Adrenal gland (tissue), 12 donors: Measurements from ENCODE around the gene MYCBP. TPM values are rescaled to one million over a fixed set of nuclear protein-coding genes. Genes with fewer than 3 reads are reported as not detected.

ENCODE experiments used
- DNase-seq, 7 donors: peaks; one replicate each; pipeline ENCODE4 v3.0.0-alpha.2; 2019 to 2020
- H3K27ac ChIP-seq, 5 donors: fragments of 200-600 bp; sonication (generic) in 4 of 5; 1 replicate in 3 of 5; 2 replicates in 2 of 5; pipeline versions ENCODE4 v1.5.1 to v1.8.0; 2016 to 2020; ENCODE audit warnings: mild to moderate bottlenecking in 1 of 5
- H3K27me3 ChIP-seq: fragments of 200-600 bp; 2 replicates; pipeline ENCODE4 v1.8.0; 2021
- H3K36me3 ChIP-seq, 2 donors: fragments of 200-600 bp; replicated peaks in 1 of 2; 1 replicate in 1 of 2; 2 replicates in 1 of 2; pipeline versions ENCODE4 v1.5.1 to v1.8.0; 2018 to 2022
- H3K4me1 ChIP-seq, 2 donors: fragments of 200-600 bp; replicated peaks in 1 of 2; 1 replicate in 1 of 2; 2 replicates in 1 of 2; pipeline versions ENCODE4 v1.5.1 to v1.8.0; 2018 to 2021
- H3K4me3 ChIP-seq, 4 donors: fragments of 200-600 bp; sonication (generic) in 3 of 4; one replicate each; pipeline ENCODE4 v1.5.1; 2016 to 2018
- H3K9me3 ChIP-seq, 3 donors: fragments of 200-600 bp; sonication (generic) in 1 of 3; replicated peaks in 1 of 3; 1 replicate in 2 of 3; 2 replicates in 1 of 3; pipeline versions ENCODE4 v1.5.1 to v1.8.0; 2016 to 2021
- POLR2A ChIP-seq, 2 donors: fragments of 450-650 bp; IDR thresholded peaks; one replicate each; pipeline ENCODE4 v1.6.1; 2017; ENCODE audit warnings: antibody characterized with exemption in 2 of 2, mild to moderate bottlenecking in 2 of 2, moderate library complexity in 1 of 2
- WGBS, 4 donors: extraction: QIAGEN DNeasy Blood & Tissue Kit in 2 of 4; methylation state at CpG; one replicate each; pipeline versions ENCODE4 v1.1.5 to v1.1.7; 2013 to 2017; 5-methylcytosine and 5-hydroxymethylcytosine counted together
- intact Hi-C, 2 donors: fragments of 100-400 bp; cut with DNase I; formaldehyde crosslinking; loops; one replicate each; pipeline versions ENCODE4 v1.14.1 to v1.15.0; 2022 to 2023
- polyA plus RNA-seq, 3 donors: library from polyadenylated mRNA; stranded (reverse); fragments of 200-250 nt in 2 of 3; fragments of 350-450 nt in 1 of 3; fragmentation: Illumina TruSeq in 1 of 3; extraction: RNeasy Lipid Tissue Mini Kit (QIAGEN cat#74804) in 1 of 3; gene quantifications; one replicate each; pipeline ENCODE4 v1.2.3, GENCODE V29; 2013 to 2014
- small RNA-seq, 2 donors: library from RNA; depleted of rRNA; stranded (forward); fragments of <200 nt; gene quantifications; one replicate each; pipeline ENCODE3, GENCODE V24; 2016
- total RNA-seq, 9 donors: library from RNA; depleted of rRNA in 4 of 9; stranded (reverse); fragments of >200 nt in 4 of 9; fragments of 120-200 nt in 1 of 9; fragmentation: NEBNext Ultra II Directional in 1 of 9; extraction: Animal tissue kit (Norgen Biotek cat#: 25700) in 1 of 9; gene quantifications; one replicate each; pipeline versions ENCODE4 v1.1.0 to v1.2.4, GENCODE V29; 2013 to 2023
- TF ChIP-seq, protein P1 (sequence below), 6 experiments: fragments of 450-650 bp in 4 of 6; fragments of 200-600 bp in 2 of 6; sonication (generic) in 1 of 6; IDR thresholded peaks; 1 replicate in 5 of 6; 2 replicates in 1 of 6; pipeline versions ENCODE4 v1.5.1 to v1.8.0; 2016 to 2021; ENCODE audit warnings: antibody characterized with exemption in 6 of 6, mild to moderate bottlenecking in 2 of 6, moderate library complexity in 1 of 6
- donor health status: healthy with polysubstance abuse.
- donor health status: Bipolar disorder and iron deficiency.
- donor health status: DM: yes; HTN: yes; CAD: no.
- donor health status: DM: no; HTN: no; CAD: no.
- donor health status: DM: no; HTN: no; CAD: no.
- donor health status: DM: yes; HTN: yes; CAD: no.

Gene MYCBP
- total and polyA plus RNA-seq, 12 donors, result 5.5 to 97.3 (median 18.4) TPM

DNA sequence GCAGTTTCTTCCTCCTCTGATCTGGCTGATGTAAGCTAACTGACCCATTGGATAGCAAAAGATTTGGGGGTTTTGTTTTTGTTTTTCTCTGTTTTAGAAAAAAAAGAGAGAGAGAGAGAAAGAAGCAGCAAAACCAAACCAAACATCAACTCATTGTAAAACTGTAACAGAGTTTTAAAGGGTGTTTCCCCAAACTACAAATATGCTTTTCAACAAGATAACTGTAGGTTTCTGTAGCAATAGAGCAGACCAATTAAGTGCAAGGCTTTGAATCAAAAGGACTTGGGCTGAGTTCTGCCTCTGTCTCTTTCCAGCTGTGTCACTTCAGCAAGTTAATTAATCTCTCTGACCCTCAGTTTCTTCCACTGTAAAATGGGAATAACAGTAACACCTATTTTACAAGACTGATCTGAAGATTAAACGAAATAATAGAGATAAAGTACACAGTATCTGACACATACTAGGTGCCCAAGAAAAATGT, 58.1 kb downstream of the MYCBP start:
- Histone ChIP-seq H3K4me3 (no peak overlapping the region), H3K4me1 (peaks cover 0 to 11% of the 10 kb centered on the region in 2 donors), H3K9me3 (no peaks in the 10 kb centered on the region), H3K36me3 (no peaks in the 10 kb centered on the region), H3K27ac (no peak overlapping the region), H3K27me3 (peaks cover 69% of the 10 kb centered on the region)
- no peak for DNase-seq
- 48 to 67% (median 60%) methylated on average over 1 of the region's 1 CpG for WGBS, 4 donors
- intact Hi-C loops, result no loop called here
- TF ChIP-seq, protein P1, sequence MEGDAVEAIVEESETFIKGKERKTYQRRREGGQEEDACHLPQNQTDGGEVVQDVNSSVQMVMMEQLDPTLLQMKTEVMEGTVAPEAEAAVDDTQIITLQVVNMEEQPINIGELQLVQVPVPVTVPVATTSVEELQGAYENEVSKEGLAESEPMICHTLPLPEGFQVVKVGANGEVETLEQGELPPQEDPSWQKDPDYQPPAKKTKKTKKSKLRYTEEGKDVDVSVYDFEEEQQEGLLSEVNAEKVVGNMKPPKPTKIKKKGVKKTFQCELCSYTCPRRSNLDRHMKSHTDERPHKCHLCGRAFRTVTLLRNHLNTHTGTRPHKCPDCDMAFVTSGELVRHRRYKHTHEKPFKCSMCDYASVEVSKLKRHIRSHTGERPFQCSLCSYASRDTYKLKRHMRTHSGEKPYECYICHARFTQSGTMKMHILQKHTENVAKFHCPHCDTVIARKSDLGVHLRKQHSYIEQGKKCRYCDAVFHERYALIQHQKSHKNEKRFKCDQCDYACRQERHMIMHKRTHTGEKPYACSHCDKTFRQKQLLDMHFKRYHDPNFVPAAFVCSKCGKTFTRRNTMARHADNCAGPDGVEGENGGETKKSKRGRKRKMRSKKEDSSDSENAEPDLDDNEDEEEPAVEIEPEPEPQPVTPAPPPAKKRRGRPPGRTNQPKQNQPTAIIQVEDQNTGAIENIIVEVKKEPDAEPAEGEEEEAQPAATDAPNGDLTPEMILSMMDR (IDR thresholded peaks at IDR 0.05), result no peak
- no peak for TF ChIP-seq POLR2A (IDR thresholded peaks at IDR 0.05)

DNA sequence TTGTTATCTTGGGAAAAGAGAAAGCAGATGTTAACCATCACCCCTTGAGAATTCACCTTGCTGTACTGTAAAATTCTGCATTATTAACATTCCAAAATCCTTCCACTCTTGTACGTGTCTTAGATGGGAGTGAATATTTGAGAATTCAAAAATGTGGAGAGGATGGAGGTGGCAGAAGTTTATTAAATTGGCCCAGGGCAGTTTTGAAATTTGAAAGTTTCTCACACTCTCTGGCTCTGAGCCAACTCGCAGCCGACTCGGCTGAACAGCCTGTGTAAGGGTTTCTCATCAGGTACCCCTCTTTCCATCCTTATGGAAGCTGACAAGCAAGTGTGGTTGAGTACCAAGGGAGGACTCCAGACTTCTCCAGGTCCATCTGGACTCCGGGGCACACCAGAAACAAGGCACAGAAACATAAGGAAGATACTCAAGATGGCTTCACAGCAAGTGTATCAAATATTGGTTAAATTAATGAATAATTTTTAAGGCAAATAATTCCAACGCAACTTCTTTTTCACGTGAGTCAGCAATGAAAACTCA, 58.6 kb downstream of the MYCBP start:
- no peaks in the 10 kb centered on the region for H3K36me3 ChIP-seq
- H3K27me3 ChIP-seq, result peaks cover 65% of the 10 kb centered on the region
- DNase-seq, result no peak
- no peak for TF ChIP-seq POLR2A (IDR thresholded peaks at IDR 0.05)
- TF ChIP-seq, protein P1 (IDR thresholded peaks at IDR 0.05), result no peak
- H3K27ac ChIP-seq, result no peak overlapping the region
- intact Hi-C loops, result no loop called here
- no peaks in the 10 kb centered on the region for H3K9me3 ChIP-seq
- H3K4me1 ChIP-seq, result peaks cover 0 to 11% of the 10 kb centered on the region in 2 donors
- WGBS, 4 donors, result 52 to 71% (median 57%) methylated on average over 7 of the region's 7 CpGs
- H3K4me3 ChIP-seq, result no peak overlapping the region

DNA sequence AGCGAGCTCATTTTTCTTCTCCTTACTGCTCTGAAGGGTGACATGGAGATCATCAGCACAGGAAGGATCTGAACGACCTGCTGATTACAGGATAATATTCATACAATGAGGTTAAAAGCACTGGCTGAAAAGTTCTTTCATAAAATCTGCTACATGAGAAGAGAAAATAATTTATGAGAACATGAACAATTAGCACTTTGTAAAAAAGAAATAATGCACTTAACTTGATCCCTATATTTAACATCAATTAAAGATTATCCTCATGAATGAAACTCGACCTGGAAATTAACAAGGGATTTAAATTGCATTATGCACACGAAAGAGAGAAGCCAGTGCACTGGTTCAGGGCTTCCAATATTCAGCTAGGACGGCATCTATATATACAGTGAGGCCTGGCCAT, 60.2 kb downstream of the MYCBP start:
- WGBS, 4 donors, result 52 to 61% (median 56%) methylated on average over 5 of the region's 5 CpGs
- Histone ChIP-seq H3K4me3 (no peak overlapping the region), H3K4me1 (peaks cover 0 to 3% of the 10 kb centered on the region in 2 donors), H3K9me3 (no peaks in the 10 kb centered on the region), H3K36me3 (no peaks in the 10 kb centered on the region), H3K27me3 (peaks cover 51% of the 10 kb centered on the region), H3K27ac (no peak overlapping the region)
- intact Hi-C loops, result no loop called here
- TF ChIP-seq POLR2A (IDR thresholded peaks at IDR 0.05), result no peak
- TF ChIP-seq, protein P1 (IDR thresholded peaks at IDR 0.05), result no peak
- DNase-seq, result no peak

Small RNA genes lying within 50 kb of the gene (small RNA-seq; reads per million reads assigned to genes)
- gene GJA9-MYCBP, result 0 reads per million in 2 donors

Other genes with a start within 250 kb of the MYCBP start
- gene RRAGC, start 13.6 kb downstream of the MYCBP start, total RNA-seq, result 10 to 100 TPM in 8 of 9 donors, 1 to 10 TPM in 1; 8.8 to 27.7 (median 16.9) TPM
- gene RRAGC, start 13.6 kb downstream of the MYCBP start, polyA plus RNA-seq, result 10 to 100 TPM in 1 of 3 donors, 1 to 10 TPM in 2; 7.5 to 28.8 (median 9.8) TPM
- gene GJA9, start 8.2 kb upstream of the MYCBP start, total RNA-seq, result not detected
- not detected for gene GJA9, start 8.2 kb upstream of the MYCBP start, polyA plus RNA-seq
- gene RHBDL2, start 68.5 kb upstream of the MYCBP start, total RNA-seq, result under 1 TPM in 4 of 9 donors, not detected in 5; 0.11 to 0.69 (median 0.44) TPM
- under 1 TPM; 0.07 to 0.35 (median 0.24) TPM for gene RHBDL2, start 68.5 kb upstream of the MYCBP start, polyA plus RNA-seq
- gene AKIRIN1, start 117.9 kb upstream of the MYCBP start, total RNA-seq, result 10 to 100 TPM; 25.8 to 71.3 (median 42.9) TPM
- 10 to 100 TPM in 2 of 3 donors, 1 to 10 TPM in 1; 9.1 to 56.0 (median 14.8) TPM for gene AKIRIN1, start 117.9 kb upstream of the MYCBP start, polyA plus RNA-seq
- gene NDUFS5, start 153.0 kb upstream of the MYCBP start, total RNA-seq, result 100 to 1,000 TPM; 201 to 672 (median 315) TPM
- 1,000 to 10,000 TPM in 2 of 3 donors, 100 to 1,000 TPM in 1; 659 to 1,638 (median 1,300) TPM for gene NDUFS5, start 153.0 kb upstream of the MYCBP start, polyA plus RNA-seq